NCI-H2029 treated with DMSO at 0.1 percent for 48 hours (cell line): ENCODE data around the gene ZSWIM4.
"Not testable (repeated sequence)": the region's sequence is repeated elsewhere in the genome, so short reads cannot be mapped to it uniquely, and the experiment has no call there.

Source experiments
- DNase-seq: peaks from one replicate; lab custom pipeline; 2025; lab: John Stamatoyannopoulos, UW

Gene ZSWIM4

GRCh38 chr19:13778398-13778797 is 16.8 kb upstream of the ZSWIM4 start:
- DNase-seq = no peak

GRCh38 chr19:13778847-13779246 is 16.4 kb upstream of the ZSWIM4 start:
- no peak for DNase-seq

GRCh38 chr19:13779794-13780193 is 15.4 kb upstream of the ZSWIM4 start:
- not testable (repeated sequence) for DNase-seq

- DNase-seq = peak; percentile 38
Measured at GRCh38 chr19:13781547-13781946, 13.7 kb upstream of the ZSWIM4 start.

GRCh38 chr19:13782537-13782936 is 12.7 kb upstream of the ZSWIM4 start:
- DNase-seq = no peak

GRCh38 chr19:13783565-13784500 is 11.4 kb upstream of the ZSWIM4 start:
- DNase-seq = no peak

- DNase-seq = no peak
Measured at GRCh38 chr19:13784731-13785452, 10.4 kb upstream of the ZSWIM4 start.

- no peak for DNase-seq
Measured at GRCh38 chr19:13788991-13789390, 6.3 kb upstream of the ZSWIM4 start.

- DNase-seq = no peak
Measured at GRCh38 chr19:13790354-13790753, 4.9 kb upstream of the ZSWIM4 start.

- not testable (repeated sequence) for DNase-seq
Measured at GRCh38 chr19:13793317-13793716, 1.9 kb upstream of the ZSWIM4 start.

- no peak for DNase-seq
Measured at GRCh38 chr19:13794398-13794756, 866 bp upstream of the ZSWIM4 start.

- DNase-seq = no peak
Measured at GRCh38 chr19:13795595-13796300, 505 bp downstream of the ZSWIM4 start.

GRCh38 chr19:13796301-13797057 is 1.2 kb downstream of the ZSWIM4 start:
- DNase-seq = no peak

GRCh38 chr19:13797058-13797440 is 1.8 kb downstream of the ZSWIM4 start:
- no peak for DNase-seq

GRCh38 chr19:13797870-13798269 is 2.6 kb downstream of the ZSWIM4 start:
- DNase-seq = no peak

GRCh38 chr19:13799669-13800068 is 4.4 kb downstream of the ZSWIM4 start:
- DNase-seq = no peak

- no peak for DNase-seq
Measured at GRCh38 chr19:13803038-13803437, 7.8 kb downstream of the ZSWIM4 start.

- no peak for DNase-seq
Measured at GRCh38 chr19:13804830-13805683, 9.8 kb downstream of the ZSWIM4 start.

- DNase-seq = no peak
Measured at GRCh38 chr19:13806728-13807127, 11.5 kb downstream of the ZSWIM4 start.

- DNase-seq = no peak
Measured at GRCh38 chr19:13807421-13808021, 12.3 kb downstream of the ZSWIM4 start.
